Stimulated activated naive CD4-positive, alpha-beta T cell (primary cell): ENCODE data around the gene AP4E1.
"Not testable (repeated sequence)": the region's sequence is repeated elsewhere in the genome, so short reads cannot be mapped to it uniquely, and the experiment has no call there.

ENCODE experiments used
- DNase-seq, 6 experiments: peaks; one replicate each; lab custom pipeline; 2025; lab: John Stamatoyannopoulos, UW

AP4E1 gene

DNA sequence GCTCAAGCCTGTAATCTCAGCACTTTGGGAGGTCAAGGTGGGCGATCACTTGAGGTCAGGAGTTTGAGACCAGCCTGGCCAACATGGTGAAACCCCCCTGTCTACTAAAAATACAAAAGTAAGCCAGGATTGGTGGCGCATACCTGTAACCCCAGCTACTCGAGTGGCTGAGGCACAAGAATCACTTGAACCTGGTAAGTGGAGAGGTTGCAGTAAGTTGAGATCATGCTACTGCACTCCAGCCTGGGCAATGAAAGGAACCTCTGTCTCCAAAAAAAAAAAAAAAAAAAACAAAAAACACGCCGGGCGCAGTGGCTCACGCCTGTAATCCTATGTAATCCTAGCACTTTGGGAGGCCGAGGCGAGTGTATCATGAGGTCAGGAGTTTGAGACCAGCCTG lies 18.9 kb upstream of the AP4E1 start:
- no peak for DNase-seq

DNA sequence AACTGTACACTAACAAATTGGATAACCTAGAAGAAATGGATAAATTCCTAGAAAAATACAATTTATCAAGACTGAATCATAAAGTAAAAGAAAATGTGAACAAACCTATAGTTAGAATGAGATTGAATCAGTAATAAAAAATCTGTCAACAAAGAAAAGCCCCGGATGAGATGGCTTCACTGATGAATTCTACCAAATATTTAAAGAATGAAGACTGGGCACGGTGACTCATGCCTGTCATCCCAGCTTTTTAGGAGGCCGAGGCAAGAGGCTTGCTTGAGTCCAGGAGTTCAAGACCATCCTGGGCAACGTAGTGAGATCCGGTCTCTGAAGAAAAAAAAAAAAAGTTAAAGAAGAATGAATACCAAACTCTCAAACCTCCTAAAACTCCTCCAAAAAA lies 17.7 kb upstream of the AP4E1 start:
- DNase-seq: no peak

DNA sequence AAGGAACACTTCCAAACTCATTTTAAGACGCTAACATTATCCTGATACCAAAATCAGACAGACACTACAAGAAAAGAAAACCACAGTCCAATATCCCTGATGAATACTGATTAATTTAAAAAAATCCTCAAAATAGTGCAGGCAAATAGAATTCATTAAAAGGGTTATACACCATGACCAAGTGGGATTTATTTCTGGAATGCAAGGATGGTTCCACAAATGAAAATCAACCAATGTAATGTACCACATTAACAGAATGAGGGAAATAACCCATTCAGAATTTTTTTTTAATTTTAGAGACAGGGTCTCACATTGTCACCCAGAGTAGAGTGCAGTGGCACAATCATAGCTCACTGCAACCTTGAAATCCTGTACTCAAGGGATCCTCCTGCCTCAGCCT lies 17.3 kb upstream of the AP4E1 start:
- no peak for DNase-seq

DNA sequence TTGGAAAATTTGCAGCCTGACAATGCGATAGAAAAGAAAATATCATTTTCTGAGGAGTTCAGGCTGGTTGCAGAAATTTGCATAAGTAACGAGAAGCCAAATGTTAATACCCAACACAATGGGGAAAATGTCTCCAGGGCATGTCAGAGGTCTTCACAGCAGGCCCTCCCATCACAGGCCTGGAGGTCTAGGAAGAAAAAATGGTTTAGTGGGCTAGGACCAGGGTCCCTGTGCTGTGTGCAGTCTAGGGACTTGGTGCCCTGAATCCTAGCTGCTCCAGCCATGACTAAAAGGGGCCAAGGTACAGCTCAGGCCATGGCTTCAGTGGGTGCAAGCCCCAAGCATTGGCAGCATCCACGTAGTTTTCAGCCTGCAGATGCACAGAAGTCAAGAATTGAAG lies 14.5 kb upstream of the AP4E1 start:
- DNase-seq: no peak

DNA sequence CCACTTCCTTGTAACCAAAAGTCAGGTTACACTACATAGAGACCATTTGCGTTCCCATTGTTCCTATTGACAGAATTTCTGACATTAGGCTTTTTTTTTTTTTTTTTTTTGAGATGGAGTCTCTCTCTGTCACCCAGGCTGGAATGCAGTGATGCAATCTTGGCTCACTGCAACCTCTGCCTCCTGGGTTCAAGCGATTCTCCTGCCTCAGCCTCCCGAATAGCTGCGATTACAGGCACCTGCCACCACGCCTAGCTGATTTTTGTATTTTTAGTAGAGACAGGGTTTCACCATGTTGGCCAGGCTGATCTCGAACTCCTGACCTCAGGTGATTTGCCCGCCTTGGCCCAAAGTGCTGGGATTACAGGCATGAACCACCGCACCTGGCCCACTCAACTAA lies 7.1 kb upstream of the AP4E1 start:
- DNase-seq: not testable (repeated sequence)

DNA sequence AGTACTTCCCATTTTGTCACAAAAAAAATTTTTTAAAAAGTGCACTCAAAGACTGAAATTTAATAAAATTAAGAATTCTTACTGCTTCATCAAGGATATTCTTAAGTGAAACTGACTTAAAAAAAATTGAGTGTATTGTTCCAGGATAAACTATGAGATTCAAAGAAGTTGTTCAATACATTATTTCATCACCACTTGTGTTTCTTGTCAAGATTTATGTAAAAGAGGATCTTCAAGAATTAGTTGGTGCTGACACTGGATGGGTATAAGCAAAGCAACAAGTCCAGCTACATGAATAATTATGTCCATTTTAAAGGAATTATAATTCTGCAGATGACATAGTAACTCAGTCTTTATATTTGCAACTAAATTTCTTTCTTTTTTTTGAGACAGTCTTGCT lies 4.3 kb upstream of the AP4E1 start:
- DNase-seq: no peak

DNA sequence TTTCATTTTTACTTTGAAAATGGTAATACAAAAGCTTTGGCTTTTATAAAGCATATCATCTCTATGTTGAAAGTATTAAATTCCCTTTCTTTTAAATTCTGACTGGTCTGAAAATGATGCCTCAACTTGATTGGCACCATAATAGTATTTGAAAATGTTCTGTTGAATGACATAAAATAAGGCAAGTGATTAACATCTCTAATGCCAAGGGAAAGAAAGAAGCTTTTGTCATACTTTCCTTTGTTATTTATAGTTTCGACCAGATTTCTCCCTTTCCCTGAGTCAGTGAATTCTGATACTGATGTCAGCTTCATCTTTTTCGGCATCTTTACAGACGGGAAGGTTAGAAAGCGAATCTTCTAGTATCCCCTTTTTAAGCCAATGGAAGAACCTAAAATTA lies 3.4 kb upstream of the AP4E1 start:
- DNase-seq: no peak

DNA sequence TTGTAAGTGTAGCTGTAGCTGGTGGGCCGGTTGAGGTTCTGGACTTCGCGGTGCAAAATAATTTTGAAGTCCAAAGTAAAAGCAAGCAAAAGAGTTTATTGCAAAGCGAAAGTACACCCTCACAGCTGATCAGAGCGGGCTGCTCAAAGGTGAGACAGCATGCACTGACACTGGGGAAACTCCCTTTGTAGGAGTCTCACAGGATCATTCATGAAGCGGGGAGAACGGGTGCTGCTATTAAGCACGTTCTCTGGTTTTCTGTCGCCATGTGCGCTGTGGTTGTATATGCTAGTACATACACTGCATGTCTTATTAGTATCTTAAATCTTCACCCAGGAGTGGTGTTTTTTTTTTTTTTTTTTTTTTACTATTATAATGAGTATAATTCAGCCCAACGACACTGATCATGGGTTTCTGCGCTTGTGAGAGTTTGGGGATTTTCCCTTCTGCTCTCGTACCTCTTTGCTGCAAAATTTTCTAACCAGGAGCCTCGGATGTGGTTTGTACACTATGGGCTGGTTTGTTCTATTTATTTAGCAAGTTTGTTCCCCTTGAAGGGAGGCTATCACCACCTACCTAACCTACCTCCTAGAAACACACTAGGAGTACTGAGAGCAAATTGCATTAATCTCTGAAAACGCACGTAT lies 1.4 kb upstream of the AP4E1 start:
- DNase-seq: peak; percentile 60 to 91 (median 83)

DNA sequence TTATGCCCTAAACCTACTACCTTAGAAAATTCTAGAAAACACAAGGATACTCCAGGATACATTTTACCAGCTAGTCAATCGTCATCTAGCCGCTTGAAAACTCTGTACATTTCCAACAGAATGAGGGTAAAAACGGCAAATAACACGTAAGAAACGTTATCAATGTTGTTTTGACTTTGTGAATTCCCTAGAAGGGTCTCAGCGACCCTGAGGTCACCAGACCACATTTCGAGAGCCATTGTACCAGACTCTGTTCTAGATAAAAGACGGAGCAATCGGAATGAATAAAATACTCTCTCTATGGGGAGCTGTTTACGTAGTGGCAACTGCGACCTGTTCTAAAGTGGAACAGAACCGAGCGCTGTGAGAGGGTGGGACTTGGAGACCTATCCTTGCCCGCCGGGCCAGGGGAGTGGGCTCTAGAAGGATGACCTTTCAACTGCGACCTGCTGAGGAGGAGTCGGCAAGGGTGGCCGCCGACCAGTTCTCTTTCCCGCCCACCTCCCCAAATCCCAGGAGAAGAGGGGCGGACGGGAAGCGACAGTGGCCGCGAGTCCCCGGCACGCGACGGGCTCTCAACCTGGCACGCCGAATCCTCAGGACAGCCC lies 778 bp upstream of the AP4E1 start:
- DNase-seq: peak in 5 of 6 experiments; percentile 37 to 75 (median 50)

DNA sequence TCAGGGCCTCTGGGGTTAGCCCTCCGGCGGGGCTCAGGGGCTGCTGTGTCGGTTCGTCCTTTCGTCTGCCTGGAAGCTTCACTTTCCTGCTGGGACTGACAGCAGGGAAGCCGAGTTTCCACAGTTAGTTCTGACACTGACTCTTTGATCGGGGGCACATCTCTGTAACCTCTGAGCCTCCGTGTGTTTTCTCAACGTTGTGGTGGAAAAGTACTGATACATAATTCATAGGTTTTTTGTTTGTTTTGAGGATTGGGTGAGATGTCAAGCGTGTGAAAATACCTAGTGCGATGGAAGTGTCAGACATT lies 481 bp downstream of the AP4E1 start:
- no peak for DNase-seq

DNA sequence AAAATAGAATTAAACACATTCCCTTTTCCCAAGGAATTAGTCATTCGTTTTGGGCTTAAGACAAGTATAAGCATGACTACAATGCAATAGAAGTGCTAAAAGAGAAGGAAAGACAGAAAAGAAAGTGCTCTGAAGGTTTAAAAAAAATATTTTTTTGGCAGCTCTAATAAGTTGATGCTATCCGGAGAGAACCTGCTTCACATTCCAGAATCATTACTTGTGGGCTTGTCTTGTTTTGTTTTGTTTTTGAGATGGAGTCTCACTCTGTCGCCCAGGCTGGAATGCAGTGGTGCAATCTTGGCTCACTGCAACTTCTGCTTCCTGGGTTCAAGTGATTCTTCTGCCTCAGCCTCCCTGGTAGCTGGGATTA lies 1.9 kb downstream of the AP4E1 start:
- DNase-seq: not testable (repeated sequence)

DNA sequence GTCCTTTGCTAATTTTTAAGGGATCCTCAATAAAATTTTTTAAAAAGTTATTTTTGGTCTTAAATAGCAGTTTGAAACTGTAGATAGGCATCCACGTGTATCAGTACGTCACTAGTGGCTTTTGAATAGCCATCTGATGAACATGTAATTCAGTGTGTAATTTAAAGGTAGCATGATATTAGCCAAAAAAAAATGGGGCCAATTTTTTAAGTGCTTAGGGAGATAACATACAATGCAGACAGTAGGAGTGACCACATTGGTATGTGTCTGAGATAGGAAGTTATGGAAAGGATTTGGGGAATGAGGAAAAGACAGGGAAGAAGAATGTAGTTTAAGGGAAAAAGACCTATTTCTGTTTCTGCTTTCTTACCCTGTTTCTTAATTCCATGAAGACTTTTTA lies 2.5 kb downstream of the AP4E1 start:
- no peak for DNase-seq

DNA sequence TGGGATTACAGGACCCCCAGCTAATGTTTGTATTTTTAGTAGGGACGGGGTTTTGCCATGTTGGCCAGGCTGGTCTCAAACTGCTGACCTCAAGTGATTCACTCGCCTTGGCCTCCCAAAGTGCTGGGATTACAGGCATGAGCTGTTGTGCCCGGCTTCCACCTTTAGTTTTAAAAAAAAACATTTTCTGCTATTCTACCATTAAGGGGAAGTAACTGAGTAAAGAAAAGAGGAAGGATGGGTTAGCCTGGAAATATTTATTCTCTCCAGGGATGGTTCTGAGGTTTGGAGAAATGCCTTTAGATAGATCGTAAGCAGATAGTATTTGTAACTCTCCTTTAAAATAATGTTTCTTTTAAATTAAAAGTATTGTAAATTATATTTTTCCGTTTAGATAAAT lies 3.1 kb downstream of the AP4E1 start:
- DNase-seq: no peak

DNA sequence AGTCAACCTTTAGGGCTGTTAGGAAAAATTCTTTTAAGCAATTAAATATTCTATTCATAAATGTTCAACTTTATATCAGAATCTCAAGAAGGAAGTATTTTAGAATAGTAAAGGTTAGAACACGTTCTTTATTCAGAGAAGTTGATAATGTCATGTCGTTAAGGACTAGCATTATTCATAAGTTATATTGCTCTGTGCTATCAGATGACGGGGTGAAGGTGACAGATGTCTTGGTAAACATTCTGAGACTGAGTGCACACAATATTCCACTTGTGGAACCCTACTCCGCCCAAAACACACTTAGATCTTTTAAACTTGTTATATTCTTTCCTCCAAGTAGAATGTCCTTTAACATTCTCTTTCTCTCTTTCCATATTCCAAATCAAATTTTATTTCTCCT lies 7.9 kb downstream of the AP4E1 start:
- DNase-seq: no peak

DNA sequence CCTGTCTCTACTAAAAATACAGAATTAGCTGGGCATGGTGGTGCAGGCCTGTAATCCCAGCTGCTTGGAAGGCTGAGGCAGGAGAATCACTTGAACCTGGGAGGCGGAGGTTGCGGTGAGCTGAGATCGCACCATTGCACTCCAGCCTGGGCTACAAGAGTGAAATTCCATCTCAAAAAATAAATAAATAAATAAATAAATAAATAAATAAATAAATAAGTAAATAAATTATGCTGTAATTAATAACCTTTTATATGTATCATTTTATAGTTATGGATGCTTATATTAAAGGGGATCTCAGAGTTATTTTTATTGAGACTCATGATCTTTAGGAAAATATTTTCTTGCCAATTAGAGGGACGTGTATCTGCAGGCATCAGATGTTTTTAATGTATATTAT lies 10.9 kb downstream of the AP4E1 start:
- not testable (repeated sequence) for DNase-seq

DNA sequence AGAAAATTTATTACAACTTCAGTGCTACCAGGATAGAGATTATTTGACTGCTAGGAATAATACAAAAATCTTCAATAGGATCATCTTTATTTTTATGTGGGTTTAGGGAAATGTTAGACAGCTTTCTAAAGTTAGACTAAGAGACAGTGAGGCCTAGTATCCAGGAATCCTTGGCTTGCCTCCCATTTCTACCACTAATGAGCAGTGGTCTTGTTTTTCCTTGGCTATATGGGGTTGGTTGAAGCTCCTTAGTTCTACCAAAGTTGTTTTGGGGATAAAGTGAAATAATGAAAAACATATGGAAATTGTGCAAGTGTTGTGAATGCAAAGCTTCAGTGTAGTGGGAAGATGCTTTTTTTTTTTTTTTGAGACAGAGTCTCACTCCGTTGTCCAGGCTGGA lies 16.8 kb downstream of the AP4E1 start:
- no peak for DNase-seq

DNA sequence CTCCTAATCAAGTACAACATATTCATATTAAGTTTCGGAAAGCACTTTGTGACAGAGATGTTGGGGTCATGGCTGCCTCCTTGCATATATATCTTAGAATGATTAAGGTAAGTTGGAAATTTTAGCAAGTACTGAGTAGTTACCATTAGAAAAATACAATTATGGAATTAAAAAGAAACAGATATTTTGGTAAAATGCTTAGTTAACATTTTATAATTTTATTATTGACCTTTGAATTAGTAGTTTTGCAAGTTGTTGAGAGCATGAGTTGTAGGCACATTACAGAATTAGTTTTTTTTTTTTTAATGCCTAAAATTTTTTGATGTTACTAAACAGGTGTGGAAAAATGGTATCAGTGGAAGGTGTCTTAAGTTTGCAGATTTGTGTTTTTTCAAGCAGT lies 20.6 kb downstream of the AP4E1 start:
- no peak for DNase-seq

DNA sequence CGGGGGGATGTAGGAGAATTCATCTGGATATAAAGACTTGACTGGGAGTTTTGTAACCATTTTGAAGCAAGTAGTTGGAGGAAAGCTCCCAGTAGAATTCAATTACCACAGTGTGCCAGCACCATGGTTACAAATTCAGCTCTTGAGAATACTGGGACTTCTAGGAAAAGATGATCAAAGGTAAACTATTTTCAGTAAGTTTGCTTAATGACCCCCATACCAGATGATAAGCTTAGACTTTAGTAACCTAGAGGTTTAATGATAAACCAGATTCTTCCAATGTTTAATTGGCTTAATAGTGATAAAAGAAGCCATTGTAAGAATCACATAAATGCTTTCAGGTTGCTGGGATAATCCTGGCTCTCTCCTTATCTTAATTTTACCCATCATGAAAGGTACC lies 22.3 kb downstream of the AP4E1 start:
- DNase-seq: no peak

DNA sequence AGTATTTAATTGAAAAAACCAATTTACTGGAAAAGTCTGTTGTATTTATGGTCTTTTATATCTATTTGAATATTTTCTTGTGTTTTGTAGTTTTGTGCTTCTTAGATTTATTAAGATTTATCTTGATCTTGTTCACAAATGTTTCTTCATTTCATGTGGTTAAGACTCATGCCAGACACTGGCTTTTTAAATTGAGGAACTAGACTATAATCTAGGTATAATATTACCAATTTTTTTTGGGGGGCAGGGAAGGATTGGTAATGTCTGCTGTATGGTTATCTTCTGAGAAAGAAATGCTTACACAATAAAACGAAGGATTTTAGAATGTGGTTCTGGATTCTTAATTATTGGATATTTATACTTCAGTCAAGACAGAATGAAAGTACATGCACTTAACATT lies 24.9 kb downstream of the AP4E1 start:
- DNase-seq: no peak

DNA sequence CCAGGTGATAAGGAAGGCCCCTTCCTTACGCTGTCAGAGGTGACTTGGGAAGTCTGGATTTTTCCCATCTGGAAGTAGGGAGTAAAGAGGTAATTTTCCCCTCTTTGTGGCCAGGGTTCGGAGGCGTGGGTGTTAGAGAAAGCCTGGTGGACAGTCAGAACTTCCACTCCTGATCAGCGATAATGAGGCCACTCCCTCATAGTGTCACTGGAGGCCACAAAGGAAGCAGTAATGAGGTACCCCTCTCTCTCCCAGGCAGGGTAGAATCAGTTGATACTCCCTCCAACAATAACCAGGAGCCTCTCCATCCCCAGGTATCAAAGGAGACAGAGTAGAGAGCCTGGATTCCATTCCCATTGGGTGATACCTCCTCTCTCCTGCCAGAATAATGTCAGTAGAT lies 30.0 kb downstream of the AP4E1 start:
- DNase-seq: no peak

DNA sequence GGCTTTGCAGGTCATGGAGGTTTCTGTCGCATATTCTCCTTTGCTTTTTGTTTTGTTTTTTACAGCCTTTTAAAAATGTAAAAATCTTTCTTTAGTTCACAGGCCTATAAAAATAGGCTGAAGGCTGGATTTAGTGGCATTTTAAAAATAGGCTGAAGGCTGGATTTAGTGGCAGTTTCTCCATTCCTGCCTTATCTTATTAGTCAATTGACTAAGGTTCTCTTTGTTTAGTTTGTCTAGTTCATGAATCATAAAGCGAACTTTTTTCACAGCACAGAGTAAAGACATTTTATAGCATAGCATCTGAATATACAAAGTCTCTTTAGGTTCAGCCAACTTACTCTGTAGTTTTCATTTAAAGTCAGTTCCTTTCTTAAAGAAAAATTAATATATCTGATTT lies 31.4 kb downstream of the AP4E1 start:
- no peak for DNase-seq

DNA sequence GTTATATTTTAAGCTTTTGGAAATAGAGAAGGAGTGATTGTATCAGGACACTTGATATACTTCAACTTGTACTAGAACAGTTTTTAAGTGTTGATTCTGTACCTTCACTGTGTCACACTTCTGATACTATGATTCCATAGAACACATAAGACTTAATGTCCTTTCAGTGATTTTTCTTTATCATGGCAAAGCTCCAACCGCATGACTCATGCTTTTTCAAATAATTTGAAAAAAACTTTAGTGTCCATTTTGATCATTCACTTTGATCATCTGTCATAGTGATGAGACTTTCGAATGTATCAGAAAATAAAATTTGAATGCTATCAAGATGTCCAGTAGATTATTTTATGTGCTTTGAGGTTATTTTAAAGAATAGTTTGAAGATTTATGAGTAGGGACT lies 32.0 kb downstream of the AP4E1 start:
- DNase-seq: no peak

DNA sequence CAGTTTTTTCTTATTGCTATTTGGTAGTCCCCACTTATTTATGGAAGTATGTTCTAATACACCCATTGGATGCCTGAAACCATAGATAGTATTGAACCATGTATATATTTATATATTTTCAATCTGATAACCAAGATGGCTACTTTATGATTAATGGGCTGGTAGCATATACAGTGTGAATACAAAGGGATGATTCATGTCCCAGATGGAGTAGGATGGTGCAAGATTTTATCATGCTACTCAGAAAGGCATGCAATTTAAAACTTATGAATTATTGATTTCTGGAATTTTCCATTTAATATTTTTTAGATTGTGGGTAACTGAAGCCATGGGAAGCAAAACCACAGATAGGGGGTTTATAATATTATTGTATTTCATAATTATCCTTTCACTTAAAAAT lies 35.2 kb downstream of the AP4E1 start:
- DNase-seq: no peak

DNA sequence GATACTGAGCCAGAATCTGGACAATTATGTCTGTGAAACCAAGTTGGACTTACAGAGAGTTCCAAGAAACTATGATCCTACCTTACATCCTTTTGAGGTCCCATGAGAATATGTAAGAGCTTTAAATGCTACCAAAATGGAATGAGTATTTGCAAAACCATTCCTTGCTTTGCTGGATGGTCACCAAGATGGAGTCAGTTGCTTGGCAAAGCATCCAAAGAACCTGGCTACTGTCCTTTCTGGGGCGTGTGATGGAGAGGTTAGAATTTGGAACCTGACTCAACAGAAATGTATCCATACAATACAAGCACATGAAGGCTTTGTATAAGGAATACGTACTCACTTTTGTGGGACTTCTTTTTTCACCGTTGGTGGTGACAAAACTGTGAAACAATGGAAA lies 36.2 kb downstream of the AP4E1 start:
- DNase-seq: no peak

DNA sequence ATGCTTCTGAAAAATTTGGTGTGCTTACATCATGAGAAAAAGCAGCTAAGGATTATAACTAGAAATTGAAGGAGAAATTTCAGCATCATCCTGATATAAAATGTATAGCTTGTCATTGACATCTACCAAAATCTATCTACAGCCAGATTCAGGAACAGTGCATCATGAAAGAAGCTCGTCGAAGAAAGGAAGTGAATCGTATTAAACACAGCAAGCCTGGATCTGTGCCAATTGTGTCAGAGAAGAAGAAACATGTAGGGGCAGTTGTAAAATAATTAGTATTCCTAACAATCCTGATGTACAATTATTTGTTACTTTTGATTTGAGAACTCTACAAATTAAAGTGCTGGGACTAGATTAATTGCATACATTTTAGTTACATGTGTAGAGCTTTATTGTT lies 37.2 kb downstream of the AP4E1 start:
- no peak for DNase-seq
